Measurements from ENCODE around the gene ARID5A. TPM values are rescaled to one million over a fixed set of nuclear protein-coding genes. Genes with fewer than 3 reads are reported as not detected.

ARID5A gene
- total and polyA plus RNA-seq, 2 of the 13 experiments (the other 11 are each of a cell fraction or from before 2014, with no cell fraction given) = 6.0 to 9.5 TPM

DNA sequence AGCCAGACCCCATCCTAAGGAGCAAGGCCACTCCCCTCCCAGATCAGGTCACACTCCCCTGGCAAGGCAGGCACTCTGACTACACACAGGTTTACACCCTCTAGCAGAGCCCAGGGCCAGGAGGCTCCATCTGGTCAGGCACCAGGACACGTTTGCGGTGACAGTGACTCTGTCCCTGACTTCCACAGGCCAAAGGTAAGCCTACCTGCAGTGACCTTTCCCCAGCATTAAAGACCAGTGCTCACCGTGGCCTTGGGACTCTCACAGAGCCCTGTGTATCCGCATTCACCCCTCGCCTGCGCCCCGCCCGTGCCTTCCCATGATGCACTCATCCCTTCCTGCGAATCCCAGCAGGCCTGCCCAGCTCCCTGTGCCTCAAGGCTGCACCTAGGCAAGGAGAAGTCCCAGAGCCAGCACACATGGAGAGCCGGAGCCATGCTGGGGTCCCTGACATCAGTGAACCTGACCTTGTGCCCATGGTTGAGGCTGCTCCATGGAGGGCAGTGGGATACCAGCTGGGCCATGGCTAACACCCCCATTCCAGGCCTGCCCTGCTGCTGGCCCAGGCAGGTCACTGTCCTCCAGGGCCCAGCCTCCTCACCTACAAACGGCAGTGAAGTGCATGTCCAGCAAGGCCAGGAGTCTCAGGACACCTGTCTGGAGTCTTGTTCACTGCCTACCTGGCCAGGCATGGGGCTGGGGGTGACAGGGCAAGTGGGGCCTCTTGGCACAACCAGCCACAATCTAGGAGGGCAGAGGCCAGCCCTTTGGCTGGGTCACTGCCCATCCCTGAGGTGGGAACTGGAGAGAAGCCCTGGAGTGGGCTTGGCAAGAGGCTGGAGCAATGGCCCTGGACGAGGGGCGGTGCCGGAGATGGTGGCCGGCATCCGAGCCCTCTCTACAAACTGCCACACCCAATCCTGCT, 34.4 kb upstream of the ARID5A start (continued):
- TF ChIP-seq, protein P1, sequence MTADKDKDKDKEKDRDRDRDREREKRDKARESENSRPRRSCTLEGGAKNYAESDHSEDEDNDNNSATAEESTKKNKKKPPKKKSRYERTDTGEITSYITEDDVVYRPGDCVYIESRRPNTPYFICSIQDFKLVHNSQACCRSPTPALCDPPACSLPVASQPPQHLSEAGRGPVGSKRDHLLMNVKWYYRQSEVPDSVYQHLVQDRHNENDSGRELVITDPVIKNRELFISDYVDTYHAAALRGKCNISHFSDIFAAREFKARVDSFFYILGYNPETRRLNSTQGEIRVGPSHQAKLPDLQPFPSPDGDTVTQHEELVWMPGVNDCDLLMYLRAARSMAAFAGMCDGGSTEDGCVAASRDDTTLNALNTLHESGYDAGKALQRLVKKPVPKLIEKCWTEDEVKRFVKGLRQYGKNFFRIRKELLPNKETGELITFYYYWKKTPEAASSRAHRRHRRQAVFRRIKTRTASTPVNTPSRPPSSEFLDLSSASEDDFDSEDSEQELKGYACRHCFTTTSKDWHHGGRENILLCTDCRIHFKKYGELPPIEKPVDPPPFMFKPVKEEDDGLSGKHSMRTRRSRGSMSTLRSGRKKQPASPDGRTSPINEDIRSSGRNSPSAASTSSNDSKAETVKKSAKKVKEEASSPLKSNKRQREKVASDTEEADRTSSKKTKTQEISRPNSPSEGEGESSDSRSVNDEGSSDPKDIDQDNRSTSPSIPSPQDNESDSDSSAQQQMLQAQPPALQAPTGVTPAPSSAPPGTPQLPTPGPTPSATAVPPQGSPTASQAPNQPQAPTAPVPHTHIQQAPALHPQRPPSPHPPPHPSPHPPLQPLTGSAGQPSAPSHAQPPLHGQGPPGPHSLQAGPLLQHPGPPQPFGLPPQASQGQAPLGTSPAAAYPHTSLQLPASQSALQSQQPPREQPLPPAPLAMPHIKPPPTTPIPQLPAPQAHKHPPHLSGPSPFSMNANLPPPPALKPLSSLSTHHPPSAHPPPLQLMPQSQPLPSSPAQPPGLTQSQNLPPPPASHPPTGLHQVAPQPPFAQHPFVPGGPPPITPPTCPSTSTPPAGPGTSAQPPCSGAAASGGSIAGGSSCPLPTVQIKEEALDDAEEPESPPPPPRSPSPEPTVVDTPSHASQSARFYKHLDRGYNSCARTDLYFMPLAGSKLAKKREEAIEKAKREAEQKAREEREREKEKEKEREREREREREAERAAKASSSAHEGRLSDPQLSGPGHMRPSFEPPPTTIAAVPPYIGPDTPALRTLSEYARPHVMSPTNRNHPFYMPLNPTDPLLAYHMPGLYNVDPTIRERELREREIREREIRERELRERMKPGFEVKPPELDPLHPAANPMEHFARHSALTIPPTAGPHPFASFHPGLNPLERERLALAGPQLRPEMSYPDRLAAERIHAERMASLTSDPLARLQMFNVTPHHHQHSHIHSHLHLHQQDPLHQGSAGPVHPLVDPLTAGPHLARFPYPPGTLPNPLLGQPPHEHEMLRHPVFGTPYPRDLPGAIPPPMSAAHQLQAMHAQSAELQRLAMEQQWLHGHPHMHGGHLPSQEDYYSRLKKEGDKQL (CRISPR knock-in tag; IDR thresholded peaks at IDR 0.05; ENCODE audit: low read depth) = no peak
- TF ChIP-seq, protein P2, sequence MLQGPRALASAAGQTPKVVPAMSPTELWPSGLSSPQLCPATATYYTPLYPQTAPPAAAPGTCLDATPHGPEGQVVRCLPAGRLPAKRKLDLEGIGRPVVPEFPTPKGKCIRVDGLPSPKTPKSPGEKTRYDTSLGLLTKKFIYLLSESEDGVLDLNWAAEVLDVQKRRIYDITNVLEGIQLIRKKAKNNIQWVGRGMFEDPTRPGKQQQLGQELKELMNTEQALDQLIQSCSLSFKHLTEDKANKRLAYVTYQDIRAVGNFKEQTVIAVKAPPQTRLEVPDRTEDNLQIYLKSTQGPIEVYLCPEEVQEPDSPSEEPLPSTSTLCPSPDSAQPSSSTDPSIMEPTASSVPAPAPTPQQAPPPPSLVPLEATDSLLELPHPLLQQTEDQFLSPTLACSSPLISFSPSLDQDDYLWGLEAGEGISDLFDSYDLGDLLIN (CRISPR knock-in tag; IDR thresholded peaks at IDR 0.05; ENCODE audit: borderline replicate concordance) = peak; percentile 92; the same call in 1 of the 2 replicates
- TF ChIP-seq BORCS8-MEF2B (CRISPR knock-in tag; IDR thresholded peaks at IDR 0.05) (peak; percentile 70), ZNF264 (CRISPR knock-in tag; IDR thresholded peaks at IDR 0.05) (no peak), BHLHE40 (IDR thresholded peaks at IDR 0.05; ENCODE audit: low read length) (no peak), ZNF567 (CRISPR knock-in tag; IDR thresholded peaks at IDR 0.05; ENCODE audit: borderline replicate concordance) (no peak), SIN3B (IDR thresholded peaks at IDR 0.05; ENCODE audit: low read length) (no peak), KDM1A (CRISPR knock-in tag; IDR thresholded peaks at IDR 0.05) (no peak), HHEX (CRISPR knock-in tag; IDR thresholded peaks at IDR 0.05) (no peak), ZKSCAN1 (IDR thresholded peaks at IDR 0.05; ENCODE audit: low read length) (no peak), ARHGAP35 (CRISPR knock-in tag; IDR thresholded peaks at IDR 0.05; ENCODE audit: borderline replicate concordance) (no peak)
- TF ChIP-seq, protein P3, sequence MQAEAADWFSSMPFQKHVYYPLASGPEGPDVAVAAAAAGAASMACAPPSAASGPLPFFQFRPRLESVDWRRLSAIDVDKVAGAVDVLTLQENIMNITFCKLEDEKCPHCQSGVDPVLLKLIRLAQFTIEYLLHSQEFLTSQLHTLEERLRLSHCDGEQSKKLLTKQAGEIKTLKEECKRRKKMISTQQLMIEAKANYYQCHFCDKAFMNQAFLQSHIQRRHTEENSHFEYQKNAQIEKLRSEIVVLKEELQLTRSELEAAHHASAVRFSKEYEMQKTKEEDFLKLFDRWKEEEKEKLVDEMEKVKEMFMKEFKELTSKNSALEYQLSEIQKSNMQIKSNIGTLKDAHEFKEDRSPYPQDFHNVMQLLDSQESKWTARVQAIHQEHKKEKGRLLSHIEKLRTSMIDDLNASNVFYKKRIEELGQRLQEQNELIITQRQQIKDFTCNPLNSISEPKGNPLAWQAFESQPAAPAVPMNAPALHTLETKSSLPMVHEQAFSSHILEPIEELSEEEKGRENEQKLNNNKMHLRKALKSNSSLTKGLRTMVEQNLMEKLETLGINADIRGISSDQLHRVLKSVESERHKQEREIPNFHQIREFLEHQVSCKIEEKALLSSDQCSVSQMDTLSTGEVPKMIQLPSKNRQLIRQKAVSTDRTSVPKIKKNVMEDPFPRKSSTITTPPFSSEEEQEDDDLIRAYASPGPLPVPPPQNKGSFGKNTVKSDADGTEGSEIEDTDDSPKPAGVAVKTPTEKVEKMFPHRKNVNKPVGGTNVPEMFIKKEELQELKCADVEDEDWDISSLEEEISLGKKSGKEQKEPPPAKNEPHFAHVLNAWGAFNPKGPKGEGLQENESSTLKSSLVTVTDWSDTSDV (CRISPR knock-in tag; IDR thresholded peaks at IDR 0.05) = no peak
- TF ChIP-seq, protein P4, sequence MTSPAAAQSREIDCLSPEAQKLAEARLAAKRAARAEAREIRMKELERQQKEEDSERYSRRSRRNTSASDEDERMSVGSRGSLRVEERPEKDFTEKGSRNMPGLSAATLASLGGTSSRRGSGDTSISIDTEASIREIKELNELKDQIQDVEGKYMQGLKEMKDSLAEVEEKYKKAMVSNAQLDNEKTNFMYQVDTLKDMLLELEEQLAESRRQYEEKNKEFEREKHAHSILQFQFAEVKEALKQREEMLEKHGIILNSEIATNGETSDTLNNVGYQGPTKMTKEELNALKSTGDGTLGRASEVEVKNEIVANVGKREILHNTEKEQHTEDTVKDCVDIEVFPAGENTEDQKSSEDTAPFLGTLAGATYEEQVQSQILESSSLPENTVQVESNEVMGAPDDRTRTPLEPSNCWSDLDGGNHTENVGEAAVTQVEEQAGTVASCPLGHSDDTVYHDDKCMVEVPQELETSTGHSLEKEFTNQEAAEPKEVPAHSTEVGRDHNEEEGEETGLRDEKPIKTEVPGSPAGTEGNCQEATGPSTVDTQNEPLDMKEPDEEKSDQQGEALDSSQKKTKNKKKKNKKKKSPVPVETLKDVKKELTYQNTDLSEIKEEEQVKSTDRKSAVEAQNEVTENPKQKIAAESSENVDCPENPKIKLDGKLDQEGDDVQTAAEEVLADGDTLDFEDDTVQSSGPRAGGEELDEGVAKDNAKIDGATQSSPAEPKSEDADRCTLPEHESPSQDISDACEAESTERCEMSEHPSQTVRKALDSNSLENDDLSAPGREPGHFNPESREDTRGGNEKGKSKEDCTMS (CRISPR knock-in tag; conservative IDR thresholded peaks at IDR 0.05) = no peak
- TF ChIP-seq, protein P5, sequence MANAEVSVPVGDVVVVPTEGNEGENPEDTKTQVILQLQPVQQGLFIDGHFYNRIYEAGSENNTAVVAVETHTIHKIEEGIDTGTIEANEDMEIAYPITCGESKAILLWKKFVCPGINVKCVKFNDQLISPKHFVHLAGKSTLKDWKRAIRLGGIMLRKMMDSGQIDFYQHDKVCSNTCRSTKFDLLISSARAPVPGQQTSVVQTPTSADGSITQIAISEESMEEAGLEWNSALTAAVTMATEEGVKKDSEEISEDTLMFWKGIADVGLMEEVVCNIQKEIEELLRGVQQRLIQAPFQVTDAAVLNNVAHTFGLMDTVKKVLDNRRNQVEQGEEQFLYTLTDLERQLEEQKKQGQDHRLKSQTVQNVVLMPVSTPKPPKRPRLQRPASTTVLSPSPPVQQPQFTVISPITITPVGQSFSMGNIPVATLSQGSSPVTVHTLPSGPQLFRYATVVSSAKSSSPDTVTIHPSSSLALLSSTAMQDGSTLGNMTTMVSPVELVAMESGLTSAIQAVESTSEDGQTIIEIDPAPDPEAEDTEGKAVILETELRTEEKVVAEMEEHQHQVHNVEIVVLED (CRISPR knock-in tag; IDR thresholded peaks at IDR 0.05; ENCODE audit: borderline replicate concordance) = 0 out of 2 replicates have a peak, but pooled peaks have one; percentile 60
